Nephron (organoid): ENCODE results near the gene CDO1.

Experiments used
- H3K27ac Mint-ChIP-seq, 3 experiments: 2 replicates each; pipeline ENCODE4 v1.8.0; 2020; ENCODE audit warnings: mixed read lengths in 3 of 3, mild to moderate bottlenecking in 2 of 3, moderate library complexity in 1 of 3
- H3K27me3 Mint-ChIP-seq: 2 replicates; pipeline ENCODE4 v1.8.0; 2021; ENCODE audit warnings: low read depth, mild to moderate bottlenecking, moderate library complexity, mixed read lengths
- H3K36me3 Mint-ChIP-seq: 2 replicates; pipeline ENCODE4 v1.8.0; 2020; ENCODE audit warnings: low read depth, mixed read lengths
- H3K4me1 Mint-ChIP-seq: 2 replicates; pipeline ENCODE4 v1.8.0; 2020; ENCODE audit warnings: mixed read lengths
- H3K4me3 Mint-ChIP-seq, 3 experiments: 2 replicates each; pipeline ENCODE4 v1.8.0; 2020; ENCODE audit warnings: mild to moderate bottlenecking in 3 of 3, mixed read lengths in 3 of 3, moderate library complexity in 2 of 3
- H3K9me3 Mint-ChIP-seq: 2 replicates; pipeline ENCODE4 v1.8.0; 2020; ENCODE audit warnings: mixed read lengths
- CTCF ChIP-seq, 3 experiments: fragments of 200-600 bp; sonication (generic); IDR thresholded peaks; one replicate each; pipeline ENCODE4 v1.5.0; 2021; ENCODE audit warnings: antibody characterized with exemption in 3 of 3; ENCODE audit not compliant: unreplicated experiment in 3 of 3

CDO1 gene

GRCh38 chr5:115766608-115767007 is 49.9 kb downstream of the CDO1 start:
- peaks cover 4% of the 10 kb centered on the region for H3K4me1 Mint-ChIP-seq
- H3K9me3 Mint-ChIP-seq: peaks cover 24% of the 10 kb centered on the region
- no peak for TF ChIP-seq CTCF (IDR thresholded peaks at IDR 0.05; ENCODE audit: unreplicated experiment in 3 of 3)
- H3K27ac Mint-ChIP-seq: no peak overlapping the region
- peaks cover 3% of the 10 kb centered on the region for H3K27me3 Mint-ChIP-seq
- no peak overlapping the region for H3K4me3 Mint-ChIP-seq
- no peaks in the 10 kb centered on the region for H3K36me3 Mint-ChIP-seq

GRCh38 chr5:115758356-115758755 is 58.1 kb downstream of the CDO1 start:
- H3K4me3 Mint-ChIP-seq: no peak overlapping the region
- H3K4me1 Mint-ChIP-seq: no peaks in the 10 kb centered on the region
- H3K36me3 Mint-ChIP-seq: no peaks in the 10 kb centered on the region
- H3K9me3 Mint-ChIP-seq: peaks cover 22% of the 10 kb centered on the region
- H3K27me3 Mint-ChIP-seq: no peaks in the 10 kb centered on the region
- no peak overlapping the region for H3K27ac Mint-ChIP-seq
- TF ChIP-seq CTCF (IDR thresholded peaks at IDR 0.05; ENCODE audit: unreplicated experiment in 3 of 3): no peak

- Mint-ChIP-seq H3K27ac (no peak overlapping the region), H3K4me3 (no peak overlapping the region), H3K36me3 (no peaks in the 10 kb centered on the region), H3K9me3 (peaks cover 5% of the 10 kb centered on the region), H3K4me1 (no peaks in the 10 kb centered on the region), H3K27me3 (no peaks in the 10 kb centered on the region)
- no peak for TF ChIP-seq CTCF (IDR thresholded peaks at IDR 0.05; ENCODE audit: unreplicated experiment in 3 of 3)
Observed at GRCh38 chr5:115755675-115756074, 60.8 kb downstream of the CDO1 start.
